ENCODE measurements around the gene SMPD3. TPM values are rescaled to one million over a fixed set of nuclear protein-coding genes. Genes with fewer than 3 reads are reported as not detected.

The SMPD3 gene
- total and polyA plus RNA-seq, 2 of the 4 experiments (the other 2 are of a cell fraction), result not detected

- no peak for TF ChIP-seq MXI1 (IDR thresholded peaks at IDR 0.05; ENCODE audit: borderline replicate concordance, low read depth, low read length)
Measured at GRCh38 chr16:68492543-68493411, 44.5 kb upstream of the SMPD3 start (continued).

- intact Hi-C loops (cut with micrococcal nuclease), result no loop called here
- Histone ChIP-seq H2BK15ac (ENCODE audit: low read depth, low read length) (no peak overlapping the region), H3K36me3 (ENCODE audit: control insufficient read depth, insufficient read depth, low read length) (no peaks in the 10 kb centered on the region), H2BK5ac (ENCODE audit: low read depth, low read length, poor library complexity, severe bottlenecking) (no peak overlapping the region), H4K91ac (ENCODE audit: insufficient read depth, low read depth, low read length) (no peak overlapping the region), H2BK120ac (ENCODE audit: low read depth, low read length) (no peak overlapping the region), H2AK5ac (ENCODE audit: low read depth, low read length) (no peak overlapping the region), H4K20me1 (ENCODE audit: insufficient read depth, low read length) (no peaks in the 10 kb centered on the region), H2BK20ac (ENCODE audit: low read depth, low read length) (no peak overlapping the region), H3K9ac (ENCODE audit: low read depth, low read length) (no peak overlapping the region), H3K4me3 (ENCODE audit: insufficient read depth, low read depth, low read length) (no peak overlapping the region), H2AK9ac (replicated peaks; ENCODE audit: low read depth, low read length, poor library complexity) (no peak overlapping the region), H3K4ac (ENCODE audit: low read depth, low read length) (no peak overlapping the region), H3K14ac (replicated peaks; ENCODE audit: low read depth, low read length) (no peak overlapping the region), H2AFZ (replicated peaks; ENCODE audit: low read length, poor library complexity) (no peak overlapping the region), H3K27ac (ENCODE audit: insufficient read depth, low read length) (no peak overlapping the region), H3K9me1 (ENCODE audit: insufficient read depth, low read length) (no peaks in the 10 kb centered on the region), H3K4me2 (ENCODE audit: low read depth, low read length) (no peak overlapping the region), H3K56ac (ENCODE audit: extremely low read depth, insufficient read depth, low read length) (no peak overlapping the region), H3K9me3 (ENCODE audit: control insufficient read depth, insufficient read depth, low read length) (0 out of 2 replicates have a peak, but pooled peaks cover 2% of the 10 kb centered on the region), H4K8ac (ENCODE audit: low read depth in 2 of 2, low read length in 2 of 2) (no peak overlapping the region), H3K79me1 (ENCODE audit: low read depth in 1 of 2, low read length in 2 of 2) (no peaks in the 10 kb centered on the region), H3K4me1 (ENCODE audit: control insufficient read depth, insufficient read depth, low read length) (no peaks in the 10 kb centered on the region), H3K23ac (ENCODE audit: low read depth, low read length) (no peak overlapping the region), H3K27me3 (ENCODE audit: control insufficient read depth, insufficient read depth, low read length) (peaks cover 16% of the 10 kb centered on the region), H4K5ac (ENCODE audit: low read depth, low read length) (no peak overlapping the region), H3K18ac (ENCODE audit: low read depth, low read length) (no peak overlapping the region)
- no peak for TF ChIP-seq RAD21 (IDR thresholded peaks at IDR 0.05; ENCODE audit: low read length)
- no peak for TF ChIP-seq MAZ (IDR thresholded peaks at IDR 0.05; ENCODE audit: borderline replicate concordance, low read depth, low read length)
- TF ChIP-seq CHD1 (IDR thresholded peaks at IDR 0.05; ENCODE audit: low read depth, low read length), result no peak
- TF ChIP-seq FOS (IDR thresholded peaks at IDR 0.05; ENCODE audit: low read depth, low read length), result no peak
- no peak for TF ChIP-seq NFE2L2 (IDR thresholded peaks at IDR 0.05; ENCODE audit: low read depth, low read length)
- no peak for TF ChIP-seq ELK1 (IDR thresholded peaks at IDR 0.05; ENCODE audit: borderline replicate concordance, low read depth, low read length)
- ChIA-PET CTCF (no interaction called here), POLR2A (ENCODE audit: unreplicated experiment) (no interaction called here)
- ATAC-seq (ENCODE audit: low read depth) (no peak), DNase-seq (no peak)
- dilution Hi-C loops (cut with HindIII; ENCODE audit: low sequenced_read_pairs, unreplicated experiment), result no loop called here
- no TSS peak for BruUV-seq (replicated peaks)
- in situ Hi-C loops (cut with MboI; ENCODE audit: low sequenced_read_pairs), result no loop called here
- 95% methylated on average over 4 of the region's 11 CpGs; no CpG with 5 or more reads in 1 of the 2 experiments for WGBS, 2 experiments (ENCODE audit: extremely low coverage in 2 of 2, insufficient read length in 1 of 2)
Measured at GRCh38 chr16:68492151-68492542, 43.8 kb upstream of the SMPD3 start.

All from IMR-90 (cell line).